Neural cell (in vitro differentiated cells): Measurements from ENCODE around the gene GPR139. TPM values are rescaled to one million over a fixed set of nuclear protein-coding genes. Genes with fewer than 3 reads are reported as not detected.

Source experiments
- H2AFZ ChIP-seq: fragments of 200-600, 300-800 bp; sonication (generic), shearing (Covaris generic); 2 replicates; pipeline ENCODE4 v1.6.0; 2014; ENCODE audit warnings: low read depth, mild to moderate bottlenecking, antibody characterized with exemption, low read length, moderate library complexity
- H3F3A ChIP-seq: fragments of 200-600 bp; shearing (Covaris generic); 2 replicates; pipeline ENCODE4 v1.6.1; 2016; ENCODE audit warnings: mild to moderate bottlenecking, moderate library complexity, mixed read lengths, antibody characterized with exemption, low read length; ENCODE audit not compliant: insufficient read depth, poor library complexity, severe bottlenecking
- H3K27ac ChIP-seq: fragments of 200-600, 300-800 bp; sonication (generic), shearing (Covaris generic); 2 replicates; pipeline ENCODE4 v1.5.1; 2014; ENCODE audit warnings: mild to moderate bottlenecking, low read length, moderate library complexity
- H3K27me3 ChIP-seq: fragments of 300-800, 200-600 bp; sonication (generic), shearing (Covaris generic); 2 replicates; pipeline ENCODE4 v1.6.0; 2014; ENCODE audit warnings: mild to moderate bottlenecking, low read depth, low read length, moderate library complexity; ENCODE audit not compliant: insufficient read depth
- H3K36me3 ChIP-seq: fragments of 300-800, 200-600 bp; sonication (generic), shearing (Covaris generic); 2 replicates; pipeline ENCODE4 v1.5.1; 2014; ENCODE audit warnings: mild to moderate bottlenecking, antibody characterized with exemption, low read length, moderate library complexity; ENCODE audit not compliant: insufficient read depth
- H3K4me2 ChIP-seq: fragments of 300-800, 200-600 bp; sonication (generic), shearing (Covaris generic); 2 replicates; pipeline ENCODE4 v1.6.0; 2014; ENCODE audit warnings: mild to moderate bottlenecking, low read length
- H3K4me3 ChIP-seq: fragments of 300-800, 200-600 bp; sonication (generic), shearing (Covaris generic); 2 replicates; pipeline ENCODE4 v1.5.1; 2014; ENCODE audit warnings: mild to moderate bottlenecking, low read length, moderate library complexity
- H3K79me2 ChIP-seq: fragments of 200-600 bp; shearing (Covaris generic); replicated peaks from 2 replicates; pipeline ENCODE4 v1.6.0; 2014; ENCODE audit warnings: mild to moderate bottlenecking, low read length, moderate library complexity; ENCODE audit not compliant: insufficient read depth
- H3K9ac ChIP-seq: fragments of 300-800, 200-600 bp; sonication (generic), shearing (Covaris generic); 2 replicates; pipeline ENCODE4 v1.6.1; 2016; ENCODE audit warnings: mild to moderate bottlenecking, low read length, mixed read lengths
- H3K9me2 ChIP-seq: fragments of 200-600 bp; shearing (Covaris generic); 2 replicates; pipeline ENCODE4 v1.6.1; 2016; ENCODE audit warnings: mild to moderate bottlenecking, low read length, mixed read lengths; ENCODE audit not compliant: insufficient read depth
- H3K9me3 ChIP-seq: fragments of 200-600, 300-800 bp; sonication (generic), shearing (Covaris generic); 2 replicates; pipeline ENCODE4 v1.6.1; 2016; ENCODE audit warnings: mild to moderate bottlenecking, mixed run types, low read length, moderate library complexity, mixed read lengths
- H4K20me1 ChIP-seq: fragments of 200-600 bp; shearing (Covaris generic); 2 replicates; pipeline ENCODE4 v1.6.1; 2016; ENCODE audit warnings: mild to moderate bottlenecking, mixed run types; ENCODE audit not compliant: insufficient read depth
- EP300 ChIP-seq: fragments of 450-650 bp; conservative IDR thresholded peaks from 2 replicates; pipeline ENCODE4 v1.6.1; 2014; ENCODE audit warnings: antibody characterized with exemption, mild to moderate bottlenecking, moderate library complexity; ENCODE audit not compliant: poor library complexity, severe bottlenecking
- EZH2 ChIP-seq: fragments of 200-600, 300-800 bp; shearing (Covaris generic), sonication (generic); IDR thresholded peaks from 2 replicates; pipeline ENCODE4 v1.6.1; 2014; ENCODE audit warnings: antibody characterized with exemption, low read length, borderline replicate concordance, mild to moderate bottlenecking; ENCODE audit not compliant: insufficient read depth, poor library complexity, severe bottlenecking
- MXI1 ChIP-seq: fragments of 450-650 bp; conservative IDR thresholded peaks from 2 replicates; pipeline ENCODE4 v1.6.1; 2014; ENCODE audit warnings: antibody characterized with exemption, mild to moderate bottlenecking; ENCODE audit not compliant: poor library complexity, severe bottlenecking
- POLR2AphosphoS5 ChIP-seq: IDR thresholded peaks from 2 replicates; pipeline ENCODE4 v1.6.1; 2012
- RAD21 ChIP-seq: fragments of 450-650 bp; conservative IDR thresholded peaks from 2 replicates; pipeline ENCODE4 v1.6.1; 2014; ENCODE audit warnings: antibody characterized with exemption, mild to moderate bottlenecking, moderate library complexity
- SMC3 ChIP-seq: fragments of 450-650 bp; conservative IDR thresholded peaks from 2 replicates; pipeline ENCODE4 v1.6.1; 2014; ENCODE audit warnings: antibody characterized with exemption, mild to moderate bottlenecking, moderate library complexity; ENCODE audit not compliant: poor library complexity
- TAF1 ChIP-seq: IDR thresholded peaks from 2 replicates; pipeline ENCODE4 v1.6.1; 2012; ENCODE audit warnings: low read depth
- polyA plus RNA-seq: library from polyadenylated mRNA; depleted of rRNA; stranded (reverse); fragments of >200 nt; gene quantifications from 2 replicates; pipeline ENCODE4 v1.2.3, GENCODE V29; 2014
- TF ChIP-seq, protein P1 (sequence below): IDR thresholded peaks from 2 replicates; pipeline ENCODE4 v1.6.1; 2012; ENCODE audit warnings: borderline replicate concordance
- TF ChIP-seq, protein P2 (sequence below): fragments of 450-650 bp; IDR thresholded peaks from 2 replicates; pipeline ENCODE4 v1.5.1; 2014; ENCODE audit warnings: antibody characterized with exemption, mild to moderate bottlenecking, moderate library complexity; ENCODE audit not compliant: poor library complexity, severe bottlenecking

Gene GPR139
- polyA plus RNA-seq, 1 donor from 2014 or later, result 0.52 TPM

DNA sequence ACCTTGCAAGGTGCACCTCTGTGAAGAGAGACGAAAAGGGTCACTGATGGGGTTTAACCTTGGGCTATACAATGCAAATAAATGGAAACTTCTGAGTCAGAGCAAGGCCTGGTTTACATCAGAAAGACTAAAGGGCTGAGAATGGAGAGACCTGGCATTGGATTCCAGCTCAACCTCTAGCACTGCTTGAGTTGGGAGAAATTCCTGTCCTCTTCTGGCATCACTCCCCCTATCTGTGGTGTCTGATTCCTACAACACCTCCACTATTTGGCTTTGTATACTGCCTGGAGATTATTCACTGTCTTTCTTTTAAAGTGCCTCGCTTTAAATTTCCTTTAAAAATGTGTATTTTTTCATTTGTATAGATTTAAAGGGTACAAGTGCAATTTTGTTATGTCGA lies 68.8 kb downstream of the GPR139 start:
- no peaks in the 10 kb centered on the region for H4K20me1 ChIP-seq
- H3K9ac ChIP-seq, result no peak overlapping the region
- no peaks in the 10 kb centered on the region for H3K36me3 ChIP-seq
- no peaks in the 10 kb centered on the region for H3K79me2 ChIP-seq
- H3F3A ChIP-seq, result no peaks in the 10 kb centered on the region
- no peaks in the 10 kb centered on the region for H3K27me3 ChIP-seq
- H2AFZ ChIP-seq, result no peak overlapping the region
- H3K4me3 ChIP-seq, result no peak overlapping the region
- no peaks in the 10 kb centered on the region for H3K9me3 ChIP-seq
- H3K9me2 ChIP-seq, result no peaks in the 10 kb centered on the region
- no peak overlapping the region for H3K27ac ChIP-seq
- TF ChIP-seq, protein P1, sequence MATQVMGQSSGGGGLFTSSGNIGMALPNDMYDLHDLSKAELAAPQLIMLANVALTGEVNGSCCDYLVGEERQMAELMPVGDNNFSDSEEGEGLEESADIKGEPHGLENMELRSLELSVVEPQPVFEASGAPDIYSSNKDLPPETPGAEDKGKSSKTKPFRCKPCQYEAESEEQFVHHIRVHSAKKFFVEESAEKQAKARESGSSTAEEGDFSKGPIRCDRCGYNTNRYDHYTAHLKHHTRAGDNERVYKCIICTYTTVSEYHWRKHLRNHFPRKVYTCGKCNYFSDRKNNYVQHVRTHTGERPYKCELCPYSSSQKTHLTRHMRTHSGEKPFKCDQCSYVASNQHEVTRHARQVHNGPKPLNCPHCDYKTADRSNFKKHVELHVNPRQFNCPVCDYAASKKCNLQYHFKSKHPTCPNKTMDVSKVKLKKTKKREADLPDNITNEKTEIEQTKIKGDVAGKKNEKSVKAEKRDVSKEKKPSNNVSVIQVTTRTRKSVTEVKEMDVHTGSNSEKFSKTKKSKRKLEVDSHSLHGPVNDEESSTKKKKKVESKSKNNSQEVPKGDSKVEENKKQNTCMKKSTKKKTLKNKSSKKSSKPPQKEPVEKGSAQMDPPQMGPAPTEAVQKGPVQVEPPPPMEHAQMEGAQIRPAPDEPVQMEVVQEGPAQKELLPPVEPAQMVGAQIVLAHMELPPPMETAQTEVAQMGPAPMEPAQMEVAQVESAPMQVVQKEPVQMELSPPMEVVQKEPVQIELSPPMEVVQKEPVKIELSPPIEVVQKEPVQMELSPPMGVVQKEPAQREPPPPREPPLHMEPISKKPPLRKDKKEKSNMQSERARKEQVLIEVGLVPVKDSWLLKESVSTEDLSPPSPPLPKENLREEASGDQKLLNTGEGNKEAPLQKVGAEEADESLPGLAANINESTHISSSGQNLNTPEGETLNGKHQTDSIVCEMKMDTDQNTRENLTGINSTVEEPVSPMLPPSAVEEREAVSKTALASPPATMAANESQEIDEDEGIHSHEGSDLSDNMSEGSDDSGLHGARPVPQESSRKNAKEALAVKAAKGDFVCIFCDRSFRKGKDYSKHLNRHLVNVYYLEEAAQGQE, result no peak
- TF ChIP-seq EP300, result no peak
- TF ChIP-seq RAD21, result no peak
- TF ChIP-seq, protein P2, sequence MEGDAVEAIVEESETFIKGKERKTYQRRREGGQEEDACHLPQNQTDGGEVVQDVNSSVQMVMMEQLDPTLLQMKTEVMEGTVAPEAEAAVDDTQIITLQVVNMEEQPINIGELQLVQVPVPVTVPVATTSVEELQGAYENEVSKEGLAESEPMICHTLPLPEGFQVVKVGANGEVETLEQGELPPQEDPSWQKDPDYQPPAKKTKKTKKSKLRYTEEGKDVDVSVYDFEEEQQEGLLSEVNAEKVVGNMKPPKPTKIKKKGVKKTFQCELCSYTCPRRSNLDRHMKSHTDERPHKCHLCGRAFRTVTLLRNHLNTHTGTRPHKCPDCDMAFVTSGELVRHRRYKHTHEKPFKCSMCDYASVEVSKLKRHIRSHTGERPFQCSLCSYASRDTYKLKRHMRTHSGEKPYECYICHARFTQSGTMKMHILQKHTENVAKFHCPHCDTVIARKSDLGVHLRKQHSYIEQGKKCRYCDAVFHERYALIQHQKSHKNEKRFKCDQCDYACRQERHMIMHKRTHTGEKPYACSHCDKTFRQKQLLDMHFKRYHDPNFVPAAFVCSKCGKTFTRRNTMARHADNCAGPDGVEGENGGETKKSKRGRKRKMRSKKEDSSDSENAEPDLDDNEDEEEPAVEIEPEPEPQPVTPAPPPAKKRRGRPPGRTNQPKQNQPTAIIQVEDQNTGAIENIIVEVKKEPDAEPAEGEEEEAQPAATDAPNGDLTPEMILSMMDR, result no peak
- no peak for TF ChIP-seq TAF1
- TF ChIP-seq POLR2AphosphoS5, result no peak
- TF ChIP-seq MXI1, result no peak
- no peak for TF ChIP-seq EZH2
- no peak for TF ChIP-seq SMC3
- H3K4me2 ChIP-seq, result no peak overlapping the region

DNA sequence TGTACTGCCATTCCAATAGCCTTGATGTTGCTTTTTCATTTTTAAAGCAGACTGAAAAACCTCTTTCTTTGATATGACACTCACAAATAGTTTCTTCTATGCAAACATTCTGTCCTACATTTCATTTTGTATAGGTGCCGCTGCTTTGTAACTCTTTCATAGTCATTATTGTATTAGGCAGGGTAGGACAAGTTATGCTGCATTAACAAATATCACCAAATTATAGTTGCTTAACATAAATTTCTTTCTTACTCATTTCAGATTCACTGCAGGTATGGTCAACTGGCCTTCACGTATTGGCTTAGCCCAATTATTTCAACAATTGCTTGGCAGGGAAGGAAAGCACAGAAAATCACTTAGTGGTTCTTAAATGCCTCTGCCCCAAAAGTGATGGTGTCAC lies 70.8 kb downstream of the GPR139 start:
- Histone ChIP-seq H2AFZ (no peak overlapping the region), H4K20me1 (no peaks in the 10 kb centered on the region), H3F3A (no peaks in the 10 kb centered on the region), H3K4me2 (no peak overlapping the region), H3K79me2 (no peaks in the 10 kb centered on the region), H3K9me2 (no peaks in the 10 kb centered on the region), H3K9me3 (no peaks in the 10 kb centered on the region), H3K4me3 (no peak overlapping the region), H3K36me3 (no peaks in the 10 kb centered on the region), H3K9ac (no peak overlapping the region), H3K27me3 (no peaks in the 10 kb centered on the region), H3K27ac (no peak overlapping the region)
- TF ChIP-seq, protein P1, result no peak
- no peak for TF ChIP-seq TAF1
- TF ChIP-seq, protein P2, result no peak
- TF ChIP-seq EP300, result no peak
- TF ChIP-seq RAD21, result no peak
- TF ChIP-seq EZH2, result no peak
- no peak for TF ChIP-seq POLR2AphosphoS5
- TF ChIP-seq SMC3, result no peak
- no peak for TF ChIP-seq MXI1
